GM21576 (cell line): ENCODE measurements around the gene ARHGEF39.
"Not testable (repeated sequence)": the region's sequence is repeated elsewhere in the genome, so short reads cannot be mapped to it uniquely, and the experiment has no call there.

Experiments
- ATAC-seq: cut with Tn5 transposase; IDR thresholded peaks from one replicate; pipeline ENCODE4 v1.9.1; 2021; ENCODE audit warnings: mild to moderate bottlenecking, moderate library complexity; ENCODE audit not compliant: unreplicated experiment

Gene ARHGEF39

DNA sequence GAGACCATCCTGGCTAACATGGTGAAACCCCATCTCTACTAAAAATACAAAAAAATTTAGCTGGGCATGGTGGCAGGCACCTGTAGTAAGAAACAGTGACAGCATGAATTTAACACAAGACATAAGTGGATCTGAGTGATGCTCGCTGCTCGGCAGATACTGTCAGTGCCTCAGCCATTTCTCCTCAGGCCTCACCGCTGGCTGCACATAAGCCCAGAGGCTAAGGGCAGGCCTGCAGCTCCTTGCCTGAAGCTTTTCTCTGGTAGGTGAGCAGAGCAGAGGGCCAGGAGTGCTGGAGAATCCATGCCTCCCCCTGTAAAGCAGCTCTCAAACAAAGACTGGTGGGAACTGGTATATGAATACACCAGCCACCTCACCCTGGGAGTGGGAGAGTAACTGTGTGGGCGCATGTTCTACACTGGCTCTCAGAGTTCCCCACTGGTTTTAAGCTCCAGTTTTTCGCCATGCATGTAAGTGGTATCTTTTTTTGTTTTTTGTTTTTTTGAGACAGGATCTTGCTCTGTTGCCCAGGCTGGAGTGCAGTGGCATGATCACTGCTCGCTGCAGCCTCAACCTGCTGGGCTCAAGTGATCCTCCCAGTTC, 36.5 kb downstream of the ARHGEF39 start:
- ATAC-seq, result no peak

- ATAC-seq, result no peak
Measured at GRCh38 chr9:35627575-35627974, 37.4 kb downstream of the ARHGEF39 start.

- ATAC-seq, result peak; percentile 40
Measured at GRCh38 chr9:35619800-35620158, 45.2 kb downstream of the ARHGEF39 start.

DNA sequence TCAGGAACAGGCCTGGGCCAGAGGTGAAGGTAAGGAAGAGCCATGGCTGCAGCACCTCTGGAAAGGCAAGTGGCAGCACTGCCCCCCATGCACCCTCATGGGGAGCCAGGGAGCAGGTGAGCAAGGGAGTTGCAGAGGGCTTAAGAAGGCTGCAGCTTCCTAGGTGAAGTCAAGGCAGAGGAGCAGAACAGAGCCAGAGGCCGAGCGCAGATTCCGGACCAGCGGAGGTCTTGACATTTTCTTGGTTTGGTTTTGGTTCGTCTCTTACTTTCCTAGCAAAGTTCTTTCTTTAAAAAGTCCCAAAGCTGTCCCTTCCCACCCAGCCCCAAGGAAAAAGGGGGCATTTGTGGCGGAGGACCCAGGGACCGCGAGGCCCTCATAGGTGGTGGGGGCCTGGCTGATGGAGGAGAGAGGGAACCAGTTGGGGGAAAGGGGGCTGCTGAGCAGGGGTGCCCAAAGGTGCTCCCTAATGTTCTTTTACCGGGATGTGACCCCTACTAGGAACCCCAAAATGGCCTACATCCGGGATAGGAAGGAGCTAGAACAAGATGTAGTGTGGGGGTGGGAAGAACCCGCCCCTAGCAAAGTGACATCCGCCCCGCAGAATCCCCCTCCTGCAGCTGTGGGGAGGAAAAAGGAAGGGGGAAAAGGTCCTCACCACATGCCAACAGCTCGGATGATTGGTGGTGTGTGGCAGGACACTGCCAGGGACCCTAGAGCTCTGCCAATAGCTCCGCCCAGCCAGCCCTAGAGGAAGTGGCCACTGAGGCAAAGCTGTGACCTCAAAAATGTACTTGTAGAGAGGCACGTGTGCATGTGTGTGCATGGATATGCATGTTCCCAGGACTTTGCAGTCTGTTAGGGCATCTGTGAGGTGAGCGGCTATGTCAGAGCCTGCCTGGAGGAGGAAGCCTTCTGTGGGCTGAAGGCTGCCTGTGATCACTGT, 45.9 kb downstream of the ARHGEF39 start:
- peak; percentile 46 for ATAC-seq

DNA sequence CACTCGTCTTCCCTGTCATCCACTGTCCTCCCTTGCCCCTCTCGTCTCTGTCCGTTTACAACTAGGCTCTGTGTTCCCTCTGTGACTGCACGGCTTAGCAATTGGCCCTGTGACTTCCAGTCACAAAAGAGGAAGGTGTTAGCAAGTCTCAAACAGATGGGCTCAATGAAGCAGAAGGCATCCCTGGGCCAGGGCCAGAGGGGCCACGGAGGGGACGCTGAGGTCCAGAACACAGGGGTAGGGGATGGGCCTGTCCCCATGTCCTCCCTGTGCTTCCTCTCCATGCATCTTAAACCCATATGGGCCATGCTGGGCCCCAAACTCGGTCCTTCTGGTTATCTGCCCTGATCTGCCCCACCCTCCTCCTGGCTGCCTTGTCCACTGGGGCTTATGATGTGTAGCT, 46.7 kb downstream of the ARHGEF39 start, which contains the start of gene CD72:
CD72 (minus strand) TSS at position 89 of the 403 bp plus-strand sequence. CDS start 110 bp downstream, outside the sequence.
- ATAC-seq, result no peak

DNA sequence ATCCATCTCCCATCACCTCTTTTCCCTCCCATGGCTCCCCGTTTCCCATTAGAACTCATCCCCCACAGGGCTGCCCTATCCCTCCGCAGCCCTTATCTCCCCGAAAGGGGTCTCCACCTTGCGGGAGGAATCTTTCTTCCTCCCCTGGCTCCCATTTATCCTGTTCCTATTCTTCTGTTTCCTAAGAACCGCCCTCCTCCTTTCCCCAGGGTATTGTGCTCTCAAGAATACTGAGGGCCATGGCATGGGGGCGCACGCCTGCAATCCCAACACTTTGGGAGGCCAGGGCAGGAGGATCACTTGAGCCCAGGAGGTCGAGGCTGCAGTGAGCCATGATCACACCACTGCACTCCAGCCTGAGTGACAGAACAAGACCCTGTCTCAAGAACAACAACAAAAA, 47.4 kb downstream of the ARHGEF39 start:
- ATAC-seq, result no peak

DNA sequence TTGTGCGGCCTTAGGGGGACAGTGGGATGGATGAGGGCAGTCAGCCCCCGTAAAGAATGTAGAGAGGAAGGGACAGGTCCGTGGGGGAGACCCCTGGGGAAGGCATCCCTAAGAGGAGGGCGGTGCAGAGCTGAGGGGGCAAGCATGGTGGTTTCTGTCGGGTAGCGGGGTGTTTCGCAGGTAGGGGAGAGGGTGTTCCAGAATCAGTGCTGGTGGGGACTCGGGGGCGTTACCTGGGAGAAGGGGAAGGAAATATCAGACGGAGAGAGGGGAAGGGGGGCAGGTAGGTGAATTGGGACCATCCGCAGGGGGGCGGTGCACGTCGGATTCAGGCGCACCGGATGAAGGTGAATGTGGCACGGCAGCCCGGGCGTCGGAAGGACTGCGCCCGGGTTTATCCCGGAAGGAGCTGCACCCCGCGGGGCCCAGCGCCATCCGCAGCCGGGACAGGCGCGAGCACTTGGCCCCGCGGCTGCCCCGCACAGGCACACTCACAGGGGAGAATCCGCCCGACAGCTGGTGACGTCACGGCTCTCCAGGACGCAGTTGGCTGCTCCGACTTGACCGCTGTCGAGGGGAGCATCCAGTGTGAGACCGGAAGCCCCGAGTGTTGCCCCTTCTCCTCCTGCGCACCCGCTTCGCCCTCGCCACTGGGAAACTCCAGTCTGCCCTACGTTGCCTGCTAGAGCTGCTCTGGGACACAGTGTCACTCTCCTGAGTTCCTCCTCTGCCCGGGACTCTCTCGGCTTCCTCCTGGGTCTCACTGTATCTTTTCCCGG, 48.1 kb downstream of the ARHGEF39 start:
- ATAC-seq, result peak; percentile 33

- no peak for ATAC-seq
Measured at GRCh38 chr9:35615981-35616680, 48.9 kb downstream of the ARHGEF39 start.

- no peak for ATAC-seq
Measured at GRCh38 chr9:35612843-35613242, 52.2 kb downstream of the ARHGEF39 start.

DNA sequence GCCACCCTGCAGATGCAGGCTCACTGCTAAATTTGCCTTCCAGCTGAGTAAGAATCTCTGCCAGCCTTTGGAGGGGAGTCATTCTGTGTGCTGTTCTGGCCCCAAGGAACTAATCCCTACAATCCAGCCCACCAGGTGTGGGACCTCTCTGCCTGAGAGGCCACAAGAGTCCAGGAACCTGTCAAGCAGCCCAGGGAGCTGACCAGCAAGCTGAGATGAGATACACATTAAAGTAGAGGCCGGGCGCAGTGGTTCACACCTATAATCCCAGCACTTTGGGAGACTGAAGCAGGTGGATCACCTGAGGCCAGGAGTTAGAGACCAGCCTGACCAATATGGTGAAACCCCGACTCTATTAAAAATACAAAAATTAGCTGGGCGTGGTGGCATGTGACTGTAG, 52.9 kb downstream of the ARHGEF39 start:
- not testable (repeated sequence) for ATAC-seq

GRCh38 chr9:35611230-35611797, 53.7 kb downstream of the ARHGEF39 start:
- peak; percentile 64 for ATAC-seq

- ATAC-seq, result no peak
Measured at GRCh38 chr9:35609820-35610163, 55.2 kb downstream of the ARHGEF39 start.
